ENCODE data around the gene DMD. TPM values are rescaled to one million over a fixed set of nuclear protein-coding genes. Genes with fewer than 3 reads are reported as not detected.

DMD gene
- total RNA-seq, 1 experiment from 2014 or later = 19.3 TPM

DNA sequence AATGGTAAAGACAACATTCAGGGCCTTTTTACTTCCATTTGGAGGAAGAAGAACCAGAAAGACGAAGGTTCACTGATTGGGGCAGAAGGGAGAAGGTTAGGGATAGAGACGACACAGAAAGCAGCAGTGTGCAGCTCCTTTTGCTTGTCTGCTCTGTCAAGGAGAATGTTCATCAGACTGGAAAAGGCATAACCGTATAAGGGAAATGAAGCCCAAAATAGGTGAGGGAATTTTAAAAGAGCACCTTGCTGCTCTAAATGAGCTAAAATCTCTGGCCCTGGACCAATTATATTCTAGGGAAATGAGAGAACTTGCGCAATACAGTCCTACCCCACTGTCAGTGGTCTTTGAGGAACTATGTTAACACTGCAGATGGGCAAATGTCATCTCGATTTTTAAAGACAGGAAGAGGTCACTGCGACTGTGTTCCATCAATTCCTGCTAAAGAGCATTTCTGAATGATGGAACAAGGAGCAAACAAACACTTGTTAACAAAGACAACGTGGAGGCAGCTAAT, 1229.7 kb downstream of the DMD start:
- Mint-ChIP-seq H3K9me3 (ENCODE audit: unreplicated experiment) (no peaks in the 10 kb centered on the region), H3K27ac (ENCODE audit: low read depth, unreplicated experiment) (no peak overlapping the region), H3K4me1 (ENCODE audit: insufficient read depth, unreplicated experiment) (no peaks in the 10 kb centered on the region), H3K36me3 (ENCODE audit: insufficient read depth, unreplicated experiment) (no peaks in the 10 kb centered on the region), H3K4me3 (ENCODE audit: unreplicated experiment) (no peak overlapping the region), H3K27me3 (ENCODE audit: insufficient read depth, unreplicated experiment) (peaks cover 59% of the 10 kb centered on the region)
- intact Hi-C loops (cut with micrococcal nuclease) = no loop called here
- DNase-seq (ENCODE audit: unreplicated experiment) = no peak
- no TSS peak for BruUV-seq (replicated peaks)
- CTCF ChIA-PET = interaction anchor here (0.6 kb wide), 1 partner anchor 31 kb away, joined by 3 read pairs; no protein-coding TSS in a partner anchor
- TF ChIP-seq, protein P1, sequence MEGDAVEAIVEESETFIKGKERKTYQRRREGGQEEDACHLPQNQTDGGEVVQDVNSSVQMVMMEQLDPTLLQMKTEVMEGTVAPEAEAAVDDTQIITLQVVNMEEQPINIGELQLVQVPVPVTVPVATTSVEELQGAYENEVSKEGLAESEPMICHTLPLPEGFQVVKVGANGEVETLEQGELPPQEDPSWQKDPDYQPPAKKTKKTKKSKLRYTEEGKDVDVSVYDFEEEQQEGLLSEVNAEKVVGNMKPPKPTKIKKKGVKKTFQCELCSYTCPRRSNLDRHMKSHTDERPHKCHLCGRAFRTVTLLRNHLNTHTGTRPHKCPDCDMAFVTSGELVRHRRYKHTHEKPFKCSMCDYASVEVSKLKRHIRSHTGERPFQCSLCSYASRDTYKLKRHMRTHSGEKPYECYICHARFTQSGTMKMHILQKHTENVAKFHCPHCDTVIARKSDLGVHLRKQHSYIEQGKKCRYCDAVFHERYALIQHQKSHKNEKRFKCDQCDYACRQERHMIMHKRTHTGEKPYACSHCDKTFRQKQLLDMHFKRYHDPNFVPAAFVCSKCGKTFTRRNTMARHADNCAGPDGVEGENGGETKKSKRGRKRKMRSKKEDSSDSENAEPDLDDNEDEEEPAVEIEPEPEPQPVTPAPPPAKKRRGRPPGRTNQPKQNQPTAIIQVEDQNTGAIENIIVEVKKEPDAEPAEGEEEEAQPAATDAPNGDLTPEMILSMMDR (IDR thresholded peaks at IDR 0.05; ENCODE audit: unreplicated experiment) = no peak
- POLR2A ChIA-PET = no interaction called here

GRCh38 chrX:31969714-31970113, 1241.6 kb downstream of the DMD start:
- TF ChIP-seq, protein P1 (IDR thresholded peaks at IDR 0.05; ENCODE audit: unreplicated experiment) = no peak
- Mint-ChIP-seq H3K27ac (ENCODE audit: low read depth, unreplicated experiment) (no peak overlapping the region), H3K36me3 (ENCODE audit: insufficient read depth, unreplicated experiment) (no peaks in the 10 kb centered on the region), H3K27me3 (ENCODE audit: insufficient read depth, unreplicated experiment) (peaks cover 45% of the 10 kb centered on the region), H3K9me3 (ENCODE audit: unreplicated experiment) (no peaks in the 10 kb centered on the region), H3K4me3 (ENCODE audit: unreplicated experiment) (no peak overlapping the region), H3K4me1 (ENCODE audit: insufficient read depth, unreplicated experiment) (no peaks in the 10 kb centered on the region)
- POLR2A ChIA-PET = no interaction called here
- intact Hi-C loops (cut with micrococcal nuclease) = no loop called here
- CTCF ChIA-PET = no interaction called here
- DNase-seq (ENCODE audit: unreplicated experiment) = no peak
- no TSS peak for BruUV-seq (replicated peaks)

- intact Hi-C loops (cut with micrococcal nuclease) = no loop called here
- Mint-ChIP-seq H3K36me3 (ENCODE audit: insufficient read depth, unreplicated experiment) (no peaks in the 10 kb centered on the region), H3K27me3 (ENCODE audit: insufficient read depth, unreplicated experiment) (peaks cover 41% of the 10 kb centered on the region), H3K4me3 (ENCODE audit: unreplicated experiment) (no peak overlapping the region), H3K9me3 (ENCODE audit: unreplicated experiment) (no peaks in the 10 kb centered on the region), H3K4me1 (ENCODE audit: insufficient read depth, unreplicated experiment) (no peaks in the 10 kb centered on the region), H3K27ac (ENCODE audit: low read depth, unreplicated experiment) (no peak overlapping the region)
- BruUV-seq (replicated peaks) = no TSS peak
- CTCF ChIA-PET = no interaction called here
- TF ChIP-seq, protein P1 (IDR thresholded peaks at IDR 0.05; ENCODE audit: unreplicated experiment) = no peak
- DNase-seq (ENCODE audit: unreplicated experiment) = no peak
- POLR2A ChIA-PET = interaction anchor here (0.8 kb wide), 1 partner anchor 59 kb away, joined by 4 read pairs; no protein-coding TSS in a partner anchor
Measured at GRCh38 chrX:31962256-31962655, 1249.1 kb downstream of the DMD start.

DNA sequence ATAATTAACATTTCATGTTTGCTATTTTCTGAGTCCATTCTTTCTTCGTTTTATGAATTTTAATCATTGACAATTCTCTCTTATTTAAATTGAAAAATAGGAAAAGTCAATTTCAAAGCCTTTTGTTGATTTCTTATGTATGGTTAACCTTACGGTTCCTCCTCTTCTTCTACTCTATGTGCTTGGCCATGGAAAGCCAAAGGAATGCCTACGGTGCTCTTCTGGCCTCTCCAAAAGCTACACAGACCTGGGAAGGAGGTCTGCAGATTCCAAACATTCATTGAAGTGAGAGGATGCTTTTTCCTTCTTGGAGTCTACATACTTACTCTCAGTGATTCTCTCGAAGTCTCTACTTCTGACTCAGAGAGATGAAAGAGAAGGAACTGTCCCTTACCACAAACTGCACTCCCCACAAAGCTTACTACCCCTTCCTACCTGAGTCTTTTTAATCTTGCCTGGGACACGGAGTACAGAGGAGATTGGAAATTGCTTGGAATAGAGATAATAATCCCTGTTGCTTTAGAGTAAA, 1276.4 kb downstream of the DMD start:
- H3K4me1 Mint-ChIP-seq (ENCODE audit: insufficient read depth, unreplicated experiment) = peaks cover 6% of the 10 kb centered on the region
- no peaks in the 10 kb centered on the region for H3K9me3 Mint-ChIP-seq (ENCODE audit: unreplicated experiment)
- CTCF ChIA-PET = no interaction called here
- no peak overlapping the region for H3K4me3 Mint-ChIP-seq (ENCODE audit: unreplicated experiment)
- BruUV-seq (replicated peaks) = no TSS peak
- intact Hi-C loops (cut with micrococcal nuclease) = no loop called here
- POLR2A ChIA-PET = no interaction called here
- H3K27ac Mint-ChIP-seq (ENCODE audit: low read depth, unreplicated experiment) = no peak overlapping the region
- no peaks in the 10 kb centered on the region for H3K36me3 Mint-ChIP-seq (ENCODE audit: insufficient read depth, unreplicated experiment)
- TF ChIP-seq, protein P1 (IDR thresholded peaks at IDR 0.05; ENCODE audit: unreplicated experiment) = no peak
- DNase-seq (ENCODE audit: unreplicated experiment) = no peak
- peaks cover 9% of the 10 kb centered on the region for H3K27me3 Mint-ChIP-seq (ENCODE audit: insufficient read depth, unreplicated experiment)

Data from MCF 10A (cell line).